GM18907 (cell line): ENCODE measurements around the gene CARD14.
"Not testable (repeated sequence)": the region's sequence is repeated elsewhere in the genome, so short reads cannot be mapped to it uniquely, and the experiment has no call there.

Source experiments
- ATAC-seq: cut with Tn5 transposase; IDR thresholded peaks from one replicate; pipeline ENCODE4 v1.9.1; 2021; ENCODE audit warnings: mild to moderate bottlenecking, moderate library complexity; ENCODE audit not compliant: unreplicated experiment

CARD14 gene

DNA sequence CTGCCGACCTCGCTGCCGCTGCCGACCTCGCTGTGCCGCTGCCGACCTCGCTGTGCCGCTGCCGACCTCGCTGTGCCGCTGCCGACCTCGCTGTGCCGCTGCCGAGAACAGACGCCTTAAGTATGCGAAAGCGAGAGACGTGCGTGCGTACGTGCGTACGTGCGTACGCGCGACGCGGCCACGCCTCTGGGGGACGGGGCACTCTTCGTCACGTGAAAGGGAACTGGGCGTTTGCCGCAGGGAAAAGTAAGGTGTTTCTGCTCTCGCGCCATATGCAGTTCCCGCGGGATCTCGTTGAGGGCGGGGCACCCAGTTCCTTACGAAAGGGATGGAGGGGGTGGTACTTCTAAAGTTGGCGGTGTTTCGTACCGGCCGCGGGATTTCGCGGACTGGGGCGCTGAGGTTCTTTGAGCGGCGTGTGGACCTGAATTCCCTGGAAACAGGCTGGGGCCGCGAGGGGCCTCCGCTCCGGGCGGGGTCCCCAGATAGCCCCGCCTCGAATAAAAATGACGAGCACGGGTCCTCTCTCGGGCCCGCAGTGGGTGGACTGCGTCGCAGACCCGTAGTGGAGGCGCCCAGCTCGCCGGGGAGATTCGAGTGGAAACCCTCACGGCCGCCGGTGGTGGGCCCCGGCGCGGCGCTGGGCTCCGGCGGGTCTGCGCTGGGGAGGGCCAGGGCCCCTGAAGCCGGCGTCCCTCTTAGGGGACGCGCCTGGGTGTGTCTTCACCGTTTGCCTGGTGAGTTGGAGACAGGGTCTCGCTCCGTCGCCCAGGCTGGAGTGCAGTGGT is 22.6 kb upstream of the CARD14 start, which contains the start of gene EIF4A3:
TSS of gene EIF4A3 (minus strand) at position 94 of the 788 bp plus-strand sequence. CDS start 167 bp downstream, outside the sequence.
- peak; percentile 84 for ATAC-seq

DNA sequence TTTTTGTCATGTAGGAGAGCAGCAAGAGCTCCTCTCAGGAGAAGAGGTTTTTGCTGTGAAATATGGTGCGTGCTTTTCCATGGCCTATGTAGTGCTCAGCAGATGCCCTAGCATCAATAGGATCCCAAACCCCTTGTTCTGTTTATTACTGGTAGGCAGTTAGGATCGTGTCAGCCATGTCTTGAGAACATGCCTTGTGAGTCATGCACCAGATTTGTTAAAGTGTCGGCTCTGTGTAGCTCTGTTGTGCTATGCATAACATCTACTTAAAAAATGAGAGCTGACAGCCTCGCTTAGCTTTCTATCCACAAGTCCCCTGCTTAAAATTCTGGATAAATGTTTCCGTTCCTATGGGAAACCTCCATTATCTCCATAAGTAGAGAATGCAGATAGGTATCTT is 18.5 kb upstream of the CARD14 start:
- no peak for ATAC-seq

DNA sequence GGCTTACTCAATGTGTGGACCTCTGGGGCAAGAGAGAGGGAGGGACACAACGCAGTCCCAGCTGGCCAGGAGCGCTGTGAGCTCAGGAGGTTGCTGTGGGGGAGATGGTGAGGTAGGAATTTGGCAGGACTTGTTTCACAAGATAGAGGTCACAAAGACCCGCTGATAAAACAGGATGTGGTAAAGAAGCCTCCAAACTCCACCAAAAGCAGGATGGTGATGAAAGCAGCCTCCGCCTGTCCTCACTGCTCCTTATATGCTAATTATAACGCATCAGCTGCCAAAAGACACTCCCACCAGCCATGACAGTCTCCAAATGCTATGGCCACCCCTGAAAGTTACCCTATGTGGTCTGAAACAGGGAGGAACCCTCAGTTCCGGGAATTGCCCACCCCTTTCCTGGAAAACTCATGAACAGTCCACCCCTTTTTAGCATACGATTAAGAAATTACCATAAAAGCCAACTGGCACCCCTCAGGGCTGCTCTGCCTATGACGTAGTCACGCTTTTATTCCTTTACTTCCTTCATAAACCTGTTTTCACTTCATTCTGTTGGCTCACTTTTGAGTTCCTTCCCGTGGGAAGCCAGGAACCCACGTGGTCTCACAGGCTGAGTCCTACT is 17.6 kb upstream of the CARD14 start:
- ATAC-seq: no peak

DNA sequence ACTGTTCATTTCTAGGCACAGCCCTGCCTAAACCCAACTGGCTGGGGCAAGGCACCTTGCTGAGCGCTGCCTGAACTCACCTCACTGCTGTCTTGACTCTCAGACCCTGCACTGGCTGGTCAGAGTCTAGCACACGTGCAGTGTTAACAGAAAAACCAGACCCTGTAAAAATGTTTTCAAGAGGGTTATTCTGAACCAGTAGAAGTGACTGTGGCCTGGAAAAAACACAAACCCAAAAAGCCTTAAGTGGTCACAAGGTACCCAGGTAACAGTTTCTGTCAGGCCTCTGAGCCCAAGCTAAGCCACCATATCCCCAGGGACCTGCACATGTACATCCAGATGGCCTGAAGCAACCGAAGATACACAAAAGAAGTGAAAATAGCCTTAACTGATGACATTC is 16.8 kb upstream of the CARD14 start:
- peak; percentile 67 for ATAC-seq

DNA sequence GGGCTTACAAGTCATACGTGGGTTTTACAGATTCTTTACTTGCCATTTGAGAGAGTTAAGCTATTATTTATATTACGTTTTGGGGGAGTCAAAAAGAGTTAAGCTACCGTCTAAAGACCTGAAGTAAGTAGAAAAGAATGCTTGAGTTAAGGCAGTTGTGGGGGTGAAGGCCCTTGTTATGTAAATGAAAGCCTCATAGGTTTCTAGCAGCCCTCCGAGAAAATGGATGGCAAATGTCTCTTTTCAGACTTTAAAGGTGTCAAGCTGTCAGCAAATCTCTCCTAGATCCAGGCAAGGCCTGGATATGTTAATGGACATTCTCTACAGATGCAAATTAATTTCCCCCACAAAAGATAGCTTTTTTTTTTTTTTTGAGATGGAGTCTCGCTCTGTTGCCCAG is 15.7 kb upstream of the CARD14 start:
- no peak for ATAC-seq

DNA sequence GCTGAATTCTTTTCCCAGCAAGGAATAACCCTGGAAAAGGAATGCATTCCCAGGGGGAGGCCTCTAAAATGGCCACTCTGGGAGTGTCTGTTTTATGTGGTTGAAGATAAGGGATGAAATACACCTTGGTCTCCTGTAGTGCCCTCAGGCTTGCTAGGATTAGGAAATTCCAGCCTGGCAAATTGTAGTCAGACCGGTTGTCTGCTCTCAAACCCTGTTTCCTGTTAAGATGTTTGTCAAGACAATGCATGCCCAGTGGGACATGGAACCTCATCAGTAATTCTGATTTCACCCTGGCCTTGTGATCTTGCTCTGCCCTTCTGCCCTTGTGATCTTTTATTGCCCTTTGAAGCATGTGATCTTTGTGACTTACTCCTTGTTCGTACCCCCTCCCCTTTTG is 14.2 kb upstream of the CARD14 start:
- ATAC-seq: not testable (repeated sequence)

DNA sequence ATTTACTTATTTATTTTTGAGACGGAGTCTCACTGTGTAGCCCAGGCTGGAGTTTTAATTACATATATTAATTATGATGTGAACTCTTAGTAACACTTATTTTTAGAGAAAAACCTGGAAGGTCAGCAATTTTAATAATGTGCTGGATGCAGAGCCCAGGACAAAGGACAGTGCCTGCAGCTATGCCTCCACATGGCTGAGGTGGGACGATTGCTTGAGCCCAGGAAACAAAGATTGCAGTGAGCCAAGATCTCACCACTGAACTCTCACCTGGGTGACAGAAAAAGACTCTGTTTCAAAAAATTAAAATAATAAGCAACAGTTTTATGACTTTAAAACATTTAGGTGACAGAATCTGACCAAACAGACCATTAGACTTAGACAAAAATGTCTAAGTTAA is 11.0 kb upstream of the CARD14 start:
- no peak for ATAC-seq

DNA sequence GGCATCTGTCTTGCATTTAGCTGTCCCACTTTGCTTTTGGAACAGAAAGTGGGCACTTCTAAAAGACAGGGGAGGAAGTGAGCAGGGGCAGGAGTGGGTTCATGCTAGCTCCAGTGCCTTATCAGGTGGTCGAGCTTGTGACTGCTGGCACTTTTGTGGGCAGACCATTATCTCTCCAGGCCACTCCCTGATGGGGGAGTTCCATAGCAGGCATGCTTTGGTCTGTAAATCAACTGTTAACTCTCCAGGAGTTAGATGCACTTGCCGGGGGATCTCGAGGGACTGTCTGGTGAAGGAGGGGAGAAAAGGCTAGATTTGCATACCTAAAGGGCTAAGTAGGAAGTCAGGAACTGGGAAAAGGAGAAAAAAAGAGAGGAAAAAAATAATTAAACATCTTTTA is 9.3 kb upstream of the CARD14 start:
- ATAC-seq: no peak

DNA sequence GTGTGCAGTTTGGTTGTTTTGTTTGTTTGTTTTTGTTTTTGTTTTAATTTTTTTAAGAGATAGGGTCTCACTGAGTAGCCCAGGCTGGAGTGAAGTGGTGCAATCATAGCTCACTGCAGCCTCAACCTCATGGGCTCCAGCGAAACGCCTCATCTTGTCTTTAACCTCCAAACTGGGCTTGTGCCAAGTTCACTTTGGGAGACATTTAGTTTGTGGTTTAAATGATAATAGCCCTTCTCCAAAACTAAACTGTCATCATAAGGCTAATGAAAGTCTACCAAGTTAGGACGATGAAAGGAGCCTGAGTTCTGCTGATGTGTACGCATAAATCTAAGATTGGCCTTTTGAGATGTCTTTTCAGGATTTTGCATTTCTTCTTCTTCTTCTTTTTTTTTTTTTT is 6.5 kb upstream of the CARD14 start:
- no peak for ATAC-seq

DNA sequence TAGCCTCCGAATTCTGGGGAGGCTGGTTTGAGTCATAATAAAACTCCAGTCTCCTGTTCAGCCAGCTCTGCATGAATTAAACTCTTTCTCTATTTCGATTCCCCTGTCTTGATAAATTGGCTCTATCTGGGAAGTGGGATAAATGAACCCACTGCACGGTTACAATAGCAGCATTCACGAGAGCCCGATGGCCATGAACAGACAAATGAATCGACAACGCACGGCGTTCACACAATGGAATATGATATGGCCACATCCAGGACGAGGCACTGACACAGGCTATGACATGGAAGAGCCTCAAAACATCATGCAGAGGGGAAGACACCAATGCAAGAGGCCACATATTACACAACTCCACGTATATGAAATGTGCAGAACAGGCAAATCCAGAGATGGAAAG is 5.6 kb upstream of the CARD14 start:
- ATAC-seq: no peak

DNA sequence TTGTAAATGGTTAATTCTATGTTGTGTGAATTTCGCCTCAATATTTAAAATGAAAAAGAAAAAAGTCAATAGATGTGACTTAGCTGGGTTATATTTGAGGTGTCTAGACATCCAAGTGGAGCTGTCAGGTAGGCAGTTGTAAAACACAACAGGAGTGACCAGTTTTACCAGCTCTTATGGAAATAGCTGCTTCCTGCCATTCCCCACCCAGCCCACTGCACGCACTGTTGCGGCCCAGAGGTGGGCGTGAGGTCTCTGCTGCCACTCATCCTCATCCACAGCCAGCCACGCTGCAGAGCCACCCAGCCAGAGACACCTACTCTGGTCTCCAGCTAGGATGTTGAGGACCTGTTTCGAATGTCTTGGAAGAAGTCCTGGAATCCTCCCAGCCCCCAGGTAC is 3.4 kb upstream of the CARD14 start:
- ATAC-seq: no peak

DNA sequence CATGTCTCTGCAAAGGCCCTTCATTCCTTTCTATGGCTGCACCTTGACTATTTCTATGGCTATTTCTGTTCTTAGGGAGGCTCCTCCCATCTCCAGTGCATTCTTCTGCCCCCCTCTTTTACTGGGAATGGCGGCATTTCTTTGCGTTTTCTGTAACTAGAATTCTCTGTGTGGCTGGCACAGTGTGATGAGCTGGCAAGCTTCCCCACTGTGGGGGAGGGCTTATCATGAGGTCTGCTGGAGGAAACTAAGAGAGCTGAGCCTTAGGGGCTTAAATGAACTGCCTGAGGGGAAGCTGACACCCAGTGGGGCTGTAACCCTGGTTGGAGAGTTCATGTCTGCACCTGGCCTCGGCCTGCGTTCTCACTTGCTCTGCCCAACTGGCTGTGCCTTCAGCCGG is 1.5 kb upstream of the CARD14 start:
- ATAC-seq: no peak

DNA sequence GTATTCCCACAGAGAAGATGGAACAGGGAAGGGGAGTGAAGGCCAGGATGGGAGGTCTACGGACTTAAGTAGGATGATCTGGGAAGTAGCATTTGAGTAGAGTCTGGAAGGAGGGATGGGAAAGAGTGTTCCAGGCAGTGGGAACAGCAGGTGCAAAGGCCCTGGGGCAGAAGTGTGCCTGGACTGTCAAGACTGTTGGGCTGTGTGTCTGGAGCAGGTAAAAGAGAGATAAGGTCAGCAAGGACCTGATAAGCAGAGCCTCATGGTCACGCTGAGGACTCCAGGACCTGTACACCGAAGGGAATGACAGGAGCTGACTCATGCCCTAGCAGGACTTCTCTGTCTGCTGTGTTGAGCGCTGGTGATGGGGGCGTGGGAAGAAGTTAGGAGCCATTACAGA is 723 bp upstream of the CARD14 start:
- ATAC-seq: no peak

DNA sequence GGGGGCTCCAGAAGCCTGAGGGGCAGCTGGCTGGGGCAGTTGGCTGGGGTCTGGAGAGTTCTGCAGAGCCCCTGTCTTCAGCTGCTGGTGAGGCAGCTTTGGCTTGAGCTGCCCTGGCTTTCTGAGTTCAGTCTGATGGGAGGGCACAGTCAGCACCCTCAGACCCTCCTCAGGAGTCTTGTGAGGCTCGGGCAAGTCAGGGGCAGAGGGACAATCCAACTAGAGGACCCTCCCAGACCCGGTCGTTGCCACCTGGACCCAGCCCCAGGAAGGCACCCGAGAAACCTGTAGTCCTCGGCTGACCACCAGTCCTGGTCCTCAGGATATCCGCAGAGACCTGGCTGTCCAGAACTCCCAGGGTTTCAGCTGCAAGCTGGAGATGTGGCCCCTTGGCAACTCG is 1.9 kb downstream of the CARD14 start:
- no peak for ATAC-seq

DNA sequence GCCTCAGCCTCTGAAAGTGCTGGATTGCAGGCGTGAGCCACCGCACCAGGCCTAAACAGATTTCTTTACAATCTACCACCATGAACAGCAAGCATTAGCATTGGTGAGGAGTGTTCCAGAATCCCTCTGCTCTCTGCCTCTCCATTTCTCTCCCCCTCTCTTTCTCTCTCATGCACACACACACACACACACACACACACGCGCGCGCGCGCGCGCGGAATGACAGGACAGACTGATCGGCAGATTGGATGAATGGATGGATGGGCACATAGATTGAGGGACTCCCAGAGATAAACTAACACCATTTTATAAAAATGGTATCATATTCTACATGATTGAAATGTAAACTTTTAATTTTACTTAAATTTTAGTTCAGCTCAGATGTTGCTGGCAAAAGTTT is 3.3 kb downstream of the CARD14 start:
- ATAC-seq: no peak

DNA sequence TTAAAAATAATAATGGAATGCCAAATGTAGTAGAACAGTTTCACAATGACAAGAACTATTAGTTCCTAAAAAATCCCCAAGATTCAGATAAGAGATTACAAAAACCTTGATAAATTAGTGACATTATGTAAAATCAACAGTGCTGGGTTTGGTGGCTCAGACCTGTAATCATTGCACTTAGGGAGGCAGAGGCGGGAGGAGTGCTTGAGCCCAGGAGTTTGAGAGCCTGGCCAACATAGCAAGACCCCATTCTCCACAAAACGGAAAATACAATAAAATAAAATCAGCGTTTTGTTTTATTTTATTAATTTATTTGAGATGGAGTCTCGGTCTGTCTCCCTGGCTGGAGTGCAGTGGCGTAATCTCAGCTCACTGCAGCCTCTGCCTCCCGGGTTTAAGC is 4.1 kb downstream of the CARD14 start:
- ATAC-seq: no peak

DNA sequence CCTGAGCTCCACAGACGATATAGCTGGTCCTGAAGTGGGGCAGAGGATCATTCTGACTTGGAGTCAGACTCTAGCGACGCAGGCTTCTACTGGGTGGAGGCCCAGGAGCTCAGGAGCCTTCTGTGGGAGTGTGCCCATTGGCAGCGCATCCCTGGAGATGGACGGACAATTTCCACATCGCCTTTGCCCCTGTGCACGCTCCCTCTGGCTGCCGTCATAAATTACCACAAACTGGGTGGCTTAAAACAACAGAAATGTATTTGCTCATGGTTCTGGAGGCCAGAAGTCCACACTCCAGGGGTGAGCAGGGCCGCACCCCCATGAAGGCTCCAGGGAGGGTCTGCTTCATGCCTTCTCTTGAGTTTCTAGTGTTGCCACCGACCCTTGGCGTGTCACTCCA is 6.9 kb downstream of the CARD14 start:
- ATAC-seq: no peak

DNA sequence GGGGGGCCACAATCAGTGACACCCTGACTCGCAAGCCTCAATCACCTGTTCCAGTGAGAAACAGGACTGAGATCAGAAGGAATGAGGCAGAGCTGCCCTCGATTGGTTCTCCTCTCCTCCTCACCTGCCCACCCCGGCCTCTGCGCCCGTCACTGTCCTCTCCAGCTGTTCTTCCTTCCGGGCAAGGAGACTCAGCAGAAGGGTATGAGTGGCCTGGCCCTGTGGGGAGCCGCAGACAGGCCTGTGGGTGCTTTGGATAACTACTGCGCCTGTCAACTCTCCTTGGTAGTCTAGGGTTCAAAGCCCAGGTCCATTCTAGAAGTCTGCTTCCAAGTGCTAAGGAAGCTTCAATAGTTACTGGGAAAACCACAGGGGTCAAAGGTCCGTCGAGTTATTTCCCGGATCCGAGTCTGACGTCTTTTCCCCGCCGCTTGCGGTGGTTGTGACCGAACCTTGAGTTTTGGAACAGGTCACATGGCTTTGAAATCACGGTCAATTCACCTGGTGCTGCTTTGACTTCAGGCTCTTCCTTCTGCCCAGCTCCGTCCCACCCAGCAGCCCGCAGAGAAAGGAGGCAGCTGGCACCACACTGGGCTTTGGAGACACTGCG is 8.3 kb downstream of the CARD14 start:
- no peak for ATAC-seq

DNA sequence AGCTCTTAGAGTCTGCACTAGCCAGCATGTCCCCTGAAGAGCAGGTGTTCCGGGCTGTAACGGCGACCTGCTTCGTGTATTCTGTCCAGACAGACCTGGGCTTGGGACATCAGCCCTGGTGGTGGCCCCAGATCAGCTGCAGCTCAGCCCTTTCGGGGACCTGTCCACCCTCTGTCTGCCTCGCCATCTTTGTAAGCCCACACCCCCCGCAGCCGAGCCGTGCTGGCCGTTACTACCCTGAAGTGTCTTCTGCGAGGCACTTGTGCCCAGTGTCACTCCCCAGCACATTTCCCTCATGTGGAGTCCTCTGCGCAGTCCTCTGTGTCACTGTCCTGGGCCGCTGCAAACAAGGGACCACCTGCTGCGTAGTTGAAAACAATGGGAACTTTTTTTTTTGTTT is 10.4 kb downstream of the CARD14 start:
- no peak for ATAC-seq

DNA sequence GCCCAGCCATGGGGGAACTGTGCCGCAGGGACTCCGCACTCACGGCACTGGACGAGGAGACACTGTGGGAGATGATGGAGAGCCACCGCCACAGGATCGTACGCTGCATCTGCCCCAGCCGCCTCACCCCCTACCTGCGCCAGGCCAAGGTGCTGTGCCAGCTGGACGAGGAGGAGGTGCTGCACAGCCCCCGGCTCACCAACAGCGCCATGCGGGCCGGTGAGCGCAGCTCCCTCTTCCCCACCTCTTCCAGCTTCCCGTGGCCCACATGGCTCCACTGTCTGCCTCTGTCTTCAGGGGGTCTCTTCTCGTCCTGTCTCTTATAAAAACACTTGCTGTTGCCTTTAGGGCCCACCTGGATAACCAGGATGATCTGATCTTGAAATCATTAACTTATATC is 11.6 kb downstream of the CARD14 start:
- no peak for ATAC-seq

DNA sequence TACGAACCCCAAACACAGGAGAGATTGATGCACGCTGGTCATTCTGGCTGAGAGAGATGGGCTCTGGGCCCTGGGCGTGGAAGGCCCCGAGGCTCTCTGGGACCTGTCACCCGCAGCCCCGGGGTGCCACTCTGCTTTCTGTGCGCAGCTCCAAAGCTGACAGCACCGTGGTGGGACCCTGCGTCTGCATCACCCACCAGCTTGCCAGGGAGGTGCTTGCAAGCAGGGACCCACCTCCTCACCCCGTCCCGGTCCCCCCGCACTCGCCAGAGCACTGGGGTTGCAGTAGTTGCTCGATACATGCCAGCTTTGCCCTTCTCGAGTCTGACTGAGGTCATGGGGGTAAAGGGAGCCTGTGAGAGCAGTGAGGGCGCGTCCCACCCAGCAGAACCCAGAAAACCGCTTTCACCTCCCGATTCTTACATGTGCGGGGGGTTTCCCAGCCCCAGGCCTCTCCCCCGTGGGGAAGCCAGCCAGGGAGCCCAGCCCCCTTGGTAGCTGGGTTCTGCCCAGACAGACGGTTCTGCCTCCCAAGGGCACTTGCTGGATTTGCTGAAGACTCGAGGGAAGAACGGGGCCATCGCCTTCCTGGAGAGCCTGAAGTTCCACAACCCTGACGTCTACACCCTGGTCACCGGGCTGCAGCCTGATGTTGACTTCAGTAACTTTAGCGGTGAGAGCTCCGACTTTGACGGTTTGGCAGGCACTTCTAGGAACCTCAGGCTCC is 12.5 kb downstream of the CARD14 start:
- no peak for ATAC-seq

DNA sequence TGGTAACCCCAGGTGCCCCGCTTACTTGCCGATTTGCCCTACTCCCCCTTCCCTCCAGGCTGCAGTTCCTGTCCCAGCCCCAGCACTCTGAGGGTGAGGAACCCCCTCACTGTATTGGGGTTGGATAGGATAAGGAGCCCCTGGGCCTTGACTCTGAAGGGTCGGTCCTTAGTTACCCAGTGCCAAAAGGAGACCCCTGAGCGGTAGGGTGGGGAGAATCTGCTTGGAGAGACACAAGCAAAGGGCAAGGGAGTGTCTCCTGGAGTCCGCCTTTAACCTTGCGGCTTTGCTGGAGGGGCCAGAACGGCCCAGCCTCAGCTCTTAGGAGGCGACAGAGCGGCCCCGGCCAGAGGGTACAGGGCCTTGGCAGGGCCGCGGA is 13.0 kb downstream of the CARD14 start:
- ATAC-seq: no peak
